WTC11 (cell line): ENCODE measurements around the gene FTL.

Experiments
- ATF3 ChIP-seq: sonication (generic); formaldehyde crosslinking; conservative IDR thresholded peaks from 2 replicates; pipeline ENCODE4 v1.8.1; 2022; ENCODE audit warnings: mild to moderate bottlenecking, missing genetic modification reagents
- CBFB ChIP-seq: sonication (generic); formaldehyde crosslinking; IDR thresholded peaks from 2 replicates; pipeline ENCODE4 v1.8.1; 2022; ENCODE audit warnings: mild to moderate bottlenecking, low read depth, missing genetic modification reagents
- HMGA2 ChIP-seq: fragments of 250-450 bp; sonication (Bioruptor Pico); IDR thresholded peaks from 2 replicates; pipeline ENCODE4 v1.4.0; 2021; ENCODE audit warnings: mild to moderate bottlenecking, moderate library complexity
- MYBL2 ChIP-seq: sonication (generic); formaldehyde crosslinking; IDR thresholded peaks from 2 replicates; pipeline ENCODE4 v1.8.1; 2023; ENCODE audit warnings: mild to moderate bottlenecking, moderate library complexity, missing genetic modification reagents
- RELA ChIP-seq: sonication (generic); formaldehyde crosslinking; IDR thresholded peaks from 2 replicates; pipeline ENCODE4 v1.8.1; 2022; ENCODE audit warnings: missing genetic modification reagents, mild to moderate bottlenecking, borderline replicate concordance
- ZMAT4 ChIP-seq: fragments of 250-450 bp; sonication (Bioruptor Pico); IDR thresholded peaks from 2 replicates; pipeline ENCODE4 v1.9.0; 2021; ENCODE audit warnings: mild to moderate bottlenecking
- TF ChIP-seq, protein P1 (sequence below): fragments of 200-600 bp; IDR thresholded peaks from 2 replicates; pipeline ENCODE4 v1.8.0; 2022; ENCODE audit warnings: antibody characterized with exemption
- TF ChIP-seq, protein P2 (sequence below): sonication (generic); formaldehyde crosslinking; IDR thresholded peaks from 2 replicates; pipeline ENCODE4 v1.8.0; 2022; ENCODE audit warnings: mild to moderate bottlenecking, missing genetic modification reagents
- TF ChIP-seq, protein P3 (sequence below): sonication (generic); formaldehyde crosslinking; IDR thresholded peaks from 2 replicates; pipeline ENCODE4 v1.8.1; 2022; ENCODE audit warnings: mild to moderate bottlenecking, moderate library complexity, missing genetic modification reagents
- TF ChIP-seq, protein P4 (sequence below): sonication (generic); formaldehyde crosslinking; IDR thresholded peaks from 2 replicates; pipeline ENCODE4 v1.8.1; 2023; ENCODE audit warnings: mild to moderate bottlenecking, moderate library complexity, missing genetic modification reagents

- TF ChIP-seq ATF3 (CRISPR knock-in tag) (no peak), RELA (CRISPR knock-in tag) (no peak), MYBL2 (CRISPR knock-in tag) (no peak), HMGA2 (no peak), CBFB (CRISPR knock-in tag) (no peak), ZMAT4 (no peak)
- TF ChIP-seq, protein P1, sequence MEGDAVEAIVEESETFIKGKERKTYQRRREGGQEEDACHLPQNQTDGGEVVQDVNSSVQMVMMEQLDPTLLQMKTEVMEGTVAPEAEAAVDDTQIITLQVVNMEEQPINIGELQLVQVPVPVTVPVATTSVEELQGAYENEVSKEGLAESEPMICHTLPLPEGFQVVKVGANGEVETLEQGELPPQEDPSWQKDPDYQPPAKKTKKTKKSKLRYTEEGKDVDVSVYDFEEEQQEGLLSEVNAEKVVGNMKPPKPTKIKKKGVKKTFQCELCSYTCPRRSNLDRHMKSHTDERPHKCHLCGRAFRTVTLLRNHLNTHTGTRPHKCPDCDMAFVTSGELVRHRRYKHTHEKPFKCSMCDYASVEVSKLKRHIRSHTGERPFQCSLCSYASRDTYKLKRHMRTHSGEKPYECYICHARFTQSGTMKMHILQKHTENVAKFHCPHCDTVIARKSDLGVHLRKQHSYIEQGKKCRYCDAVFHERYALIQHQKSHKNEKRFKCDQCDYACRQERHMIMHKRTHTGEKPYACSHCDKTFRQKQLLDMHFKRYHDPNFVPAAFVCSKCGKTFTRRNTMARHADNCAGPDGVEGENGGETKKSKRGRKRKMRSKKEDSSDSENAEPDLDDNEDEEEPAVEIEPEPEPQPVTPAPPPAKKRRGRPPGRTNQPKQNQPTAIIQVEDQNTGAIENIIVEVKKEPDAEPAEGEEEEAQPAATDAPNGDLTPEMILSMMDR, result no peak
- TF ChIP-seq, protein P2, sequence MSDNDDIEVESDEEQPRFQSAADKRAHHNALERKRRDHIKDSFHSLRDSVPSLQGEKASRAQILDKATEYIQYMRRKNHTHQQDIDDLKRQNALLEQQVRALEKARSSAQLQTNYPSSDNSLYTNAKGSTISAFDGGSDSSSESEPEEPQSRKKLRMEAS (CRISPR knock-in tag), result no peak
- TF ChIP-seq, protein P3, sequence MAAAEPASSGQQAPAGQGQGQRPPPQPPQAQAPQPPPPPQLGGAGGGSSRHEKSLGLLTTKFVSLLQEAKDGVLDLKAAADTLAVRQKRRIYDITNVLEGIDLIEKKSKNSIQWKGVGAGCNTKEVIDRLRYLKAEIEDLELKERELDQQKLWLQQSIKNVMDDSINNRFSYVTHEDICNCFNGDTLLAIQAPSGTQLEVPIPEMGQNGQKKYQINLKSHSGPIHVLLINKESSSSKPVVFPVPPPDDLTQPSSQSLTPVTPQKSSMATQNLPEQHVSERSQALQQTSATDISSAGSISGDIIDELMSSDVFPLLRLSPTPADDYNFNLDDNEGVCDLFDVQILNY (CRISPR knock-in tag), result no peak
- TF ChIP-seq, protein P4, sequence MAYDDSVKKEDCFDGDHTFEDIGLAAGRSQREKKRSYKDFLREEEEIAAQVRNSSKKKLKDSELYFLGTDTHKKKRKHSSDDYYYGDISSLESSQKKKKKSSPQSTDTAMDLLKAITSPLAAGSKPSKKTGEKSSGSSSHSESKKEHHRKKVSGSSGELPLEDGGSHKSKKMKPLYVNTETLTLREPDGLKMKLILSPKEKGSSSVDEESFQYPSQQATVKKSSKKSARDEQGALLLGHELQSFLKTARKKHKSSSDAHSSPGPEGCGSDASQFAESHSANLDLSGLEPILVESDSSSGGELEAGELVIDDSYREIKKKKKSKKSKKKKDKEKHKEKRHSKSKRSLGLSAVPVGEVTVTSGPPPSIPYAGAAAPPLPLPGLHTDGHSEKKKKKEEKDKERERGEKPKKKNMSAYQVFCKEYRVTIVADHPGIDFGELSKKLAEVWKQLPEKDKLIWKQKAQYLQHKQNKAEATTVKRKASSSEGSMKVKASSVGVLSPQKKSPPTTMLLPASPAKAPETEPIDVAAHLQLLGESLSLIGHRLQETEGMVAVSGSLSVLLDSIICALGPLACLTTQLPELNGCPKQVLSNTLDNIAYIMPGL (CRISPR knock-in tag), result no peak
Observed at GRCh38 chr19:48920949-48921348, 44.2 kb upstream of the FTL start.
